Astrocyte (in vitro differentiated cells and primary cell): Measurements from ENCODE around the gene ARNT2. TPM values are rescaled to one million over a fixed set of nuclear protein-coding genes. Genes with fewer than 3 reads are reported as not detected.

Source experiments
- DNase-seq: peaks from one replicate; pipeline ENCODE4 v3.0.0-alpha.2; 2010; ENCODE audit warnings: low read depth
- FAIRE-seq: peaks from 2 replicates; lab custom pipeline; 2011; peaks lifted over from hg19 to GRCh38; lab: Jason Lieb, UNC
- H2AFZ ChIP-seq: 2 replicates; pipeline ENCODE4 v1.6.0; 2012; ENCODE audit warnings: low read depth, low read length, inconsistent platforms
- H3K27ac ChIP-seq: 2 replicates; pipeline ENCODE4 v1.5.1; 2011; ENCODE audit warnings: low read depth, low read length, inconsistent platforms
- H3K27me3 ChIP-seq: 2 replicates; pipeline ENCODE4 v1.6.0; 2011; ENCODE audit warnings: low read length, inconsistent platforms; ENCODE audit not compliant: insufficient read depth
- H3K36me3 ChIP-seq: 2 replicates; pipeline ENCODE4 v1.5.1; 2011; ENCODE audit warnings: low read length, inconsistent platforms; ENCODE audit not compliant: insufficient read depth
- H3K4me1 ChIP-seq: 2 replicates; pipeline ENCODE4 v1.5.1; 2011; ENCODE audit warnings: low read length, inconsistent platforms; ENCODE audit not compliant: insufficient read depth
- H3K4me2 ChIP-seq: 2 replicates; pipeline ENCODE4 v1.6.0; 2012; ENCODE audit warnings: low read length, inconsistent platforms
- H3K4me3 ChIP-seq: 2 replicates; pipeline ENCODE4 v1.5.1; 2011; ENCODE audit warnings: low read depth, mild to moderate bottlenecking, low read length, inconsistent platforms; ENCODE audit not compliant: insufficient read depth
- H3K79me2 ChIP-seq: 2 replicates; pipeline ENCODE4 v1.6.0; 2012; ENCODE audit warnings: mild to moderate bottlenecking, low read length, inconsistent platforms; ENCODE audit not compliant: insufficient read depth
- H3K9ac ChIP-seq: 2 replicates; pipeline ENCODE4 v1.6.0; 2012; ENCODE audit warnings: mild to moderate bottlenecking, low read length, inconsistent platforms
- H3K9me3 ChIP-seq: 2 replicates; pipeline ENCODE4 v1.5.1; 2012; ENCODE audit warnings: low read depth, mild to moderate bottlenecking, low read length, inconsistent platforms; ENCODE audit not compliant: insufficient read depth
- H4K20me1 ChIP-seq: 2 replicates; pipeline ENCODE4 v1.6.0; 2012; ENCODE audit warnings: low read length, inconsistent platforms; ENCODE audit not compliant: insufficient read depth
- H3K27ac Mint-ChIP-seq: one replicate; pipeline ENCODE4 v1.8.0; 2021; ENCODE audit warnings: mild to moderate bottlenecking, mixed read lengths; ENCODE audit not compliant: unreplicated experiment
- H3K27me3 Mint-ChIP-seq: one replicate; pipeline ENCODE4 v1.8.0; 2021; ENCODE audit warnings: low read depth, mixed read lengths; ENCODE audit not compliant: unreplicated experiment
- H3K36me3 Mint-ChIP-seq: one replicate; pipeline ENCODE4 v1.8.0; 2021; ENCODE audit warnings: low read depth, mixed read lengths; ENCODE audit not compliant: unreplicated experiment
- H3K4me1 Mint-ChIP-seq: one replicate; pipeline ENCODE4 v1.8.0; 2021; ENCODE audit warnings: low read depth, mixed read lengths; ENCODE audit not compliant: unreplicated experiment
- H3K4me3 Mint-ChIP-seq: one replicate; pipeline ENCODE4 v1.8.0; 2021; ENCODE audit warnings: mild to moderate bottlenecking, moderate library complexity, mixed read lengths; ENCODE audit not compliant: unreplicated experiment
- H3K9me3 Mint-ChIP-seq: one replicate; pipeline ENCODE4 v1.8.0; 2021; ENCODE audit warnings: mild to moderate bottlenecking, mixed read lengths; ENCODE audit not compliant: unreplicated experiment
- EZH2 ChIP-seq: IDR thresholded peaks from 2 replicates; pipeline ENCODE4 v1.6.1; 2012; ENCODE audit warnings: mild to moderate bottlenecking, low read length, inconsistent platforms; ENCODE audit not compliant: insufficient read depth
- total RNA-seq: library from RNA; stranded (reverse); gene quantifications from 2 replicates; pipeline ENCODE4 v1.2.1, GENCODE V29; 2021
- TF ChIP-seq, protein P1 (sequence below): IDR thresholded peaks from 2 replicates; pipeline ENCODE4 v1.5.1; 2011; ENCODE audit warnings: low read depth, mild to moderate bottlenecking, inconsistent platforms, low read length, moderate library complexity; ENCODE audit not compliant: insufficient read depth

ARNT2 gene
- total RNA-seq, 1 donor from 2014 or later = 3.5 TPM

DNA sequence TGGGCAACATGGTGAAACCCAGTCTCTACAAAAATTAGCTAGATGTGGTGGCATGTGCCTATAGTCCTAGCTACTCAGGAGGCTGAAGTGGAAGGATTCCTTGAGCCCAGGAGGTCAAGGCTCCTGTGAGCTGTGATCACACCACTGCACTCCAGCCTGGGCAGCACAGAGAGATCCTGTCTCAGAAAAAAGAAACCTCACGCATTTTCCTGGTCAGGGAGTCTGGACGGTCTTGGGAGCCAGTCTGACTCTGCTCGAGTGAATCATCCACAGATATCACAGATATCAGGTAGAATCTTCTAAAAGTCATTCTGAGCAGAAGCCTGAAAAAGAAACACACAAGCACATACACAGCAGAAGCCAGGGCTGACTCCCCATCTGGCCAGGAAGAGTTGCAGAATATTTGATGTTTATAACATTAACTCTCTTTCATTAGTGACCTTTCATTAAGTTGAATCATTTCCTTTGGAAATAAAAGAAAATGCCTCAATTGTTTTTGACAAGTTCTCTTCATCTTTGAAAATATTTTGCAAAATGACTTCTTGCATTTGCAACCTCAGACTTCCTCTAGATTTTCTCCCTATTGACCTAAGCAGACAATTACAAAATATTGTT lies 234.5 kb downstream of the ARNT2 start:
- H3K27me3 Mint-ChIP-seq = peaks cover 26% of the 10 kb centered on the region
- peaks cover 3% of the 10 kb centered on the region for H3K36me3 Mint-ChIP-seq
- Histone ChIP-seq H2AFZ (no peak overlapping the region), H3K27me3 (peaks cover 2% of the 10 kb centered on the region), H3K36me3 (no peaks in the 10 kb centered on the region), H3K79me2 (no peaks in the 10 kb centered on the region), H3K4me1 (no peaks in the 10 kb centered on the region), H3K9me3 (no peaks in the 10 kb centered on the region), H3K27ac (no peak overlapping the region), H3K4me3 (no peak overlapping the region), H4K20me1 (no peaks in the 10 kb centered on the region), H3K4me2 (no peak overlapping the region), H3K9ac (no peak overlapping the region)
- no peak for FAIRE-seq
- no peak overlapping the region for H3K27ac Mint-ChIP-seq
- no peak overlapping the region for H3K4me3 Mint-ChIP-seq
- H3K4me1 Mint-ChIP-seq = no peaks in the 10 kb centered on the region
- peaks cover 21% of the 10 kb centered on the region for H3K9me3 Mint-ChIP-seq
- TF ChIP-seq, protein P1, sequence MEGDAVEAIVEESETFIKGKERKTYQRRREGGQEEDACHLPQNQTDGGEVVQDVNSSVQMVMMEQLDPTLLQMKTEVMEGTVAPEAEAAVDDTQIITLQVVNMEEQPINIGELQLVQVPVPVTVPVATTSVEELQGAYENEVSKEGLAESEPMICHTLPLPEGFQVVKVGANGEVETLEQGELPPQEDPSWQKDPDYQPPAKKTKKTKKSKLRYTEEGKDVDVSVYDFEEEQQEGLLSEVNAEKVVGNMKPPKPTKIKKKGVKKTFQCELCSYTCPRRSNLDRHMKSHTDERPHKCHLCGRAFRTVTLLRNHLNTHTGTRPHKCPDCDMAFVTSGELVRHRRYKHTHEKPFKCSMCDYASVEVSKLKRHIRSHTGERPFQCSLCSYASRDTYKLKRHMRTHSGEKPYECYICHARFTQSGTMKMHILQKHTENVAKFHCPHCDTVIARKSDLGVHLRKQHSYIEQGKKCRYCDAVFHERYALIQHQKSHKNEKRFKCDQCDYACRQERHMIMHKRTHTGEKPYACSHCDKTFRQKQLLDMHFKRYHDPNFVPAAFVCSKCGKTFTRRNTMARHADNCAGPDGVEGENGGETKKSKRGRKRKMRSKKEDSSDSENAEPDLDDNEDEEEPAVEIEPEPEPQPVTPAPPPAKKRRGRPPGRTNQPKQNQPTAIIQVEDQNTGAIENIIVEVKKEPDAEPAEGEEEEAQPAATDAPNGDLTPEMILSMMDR = no peak
- TF ChIP-seq EZH2 = no peak
- no peak for DNase-seq

GRCh38 chr15:80639168-80639555 lies 235.0 kb downstream of the ARNT2 start:
- Histone ChIP-seq H3K9ac (no peak overlapping the region), H2AFZ (no peak overlapping the region), H3K79me2 (no peaks in the 10 kb centered on the region), H4K20me1 (no peaks in the 10 kb centered on the region), H3K27me3 (peaks cover 2% of the 10 kb centered on the region), H3K36me3 (no peaks in the 10 kb centered on the region), H3K4me2 (no peak overlapping the region), H3K9me3 (no peaks in the 10 kb centered on the region), H3K27ac (no peak overlapping the region), H3K4me3 (no peak overlapping the region), H3K4me1 (no peaks in the 10 kb centered on the region)
- H3K4me1 Mint-ChIP-seq = no peaks in the 10 kb centered on the region
- peaks cover 21% of the 10 kb centered on the region for H3K9me3 Mint-ChIP-seq
- H3K27me3 Mint-ChIP-seq = peaks cover 25% of the 10 kb centered on the region
- H3K4me3 Mint-ChIP-seq = no peak overlapping the region
- no peak overlapping the region for H3K27ac Mint-ChIP-seq
- FAIRE-seq (no peak), DNase-seq (no peak)
- peaks cover 3% of the 10 kb centered on the region for H3K36me3 Mint-ChIP-seq
- no peak for TF ChIP-seq EZH2
- TF ChIP-seq, protein P1 = no peak

- no peak overlapping the region for H3K9ac ChIP-seq
- H3K9me3 ChIP-seq = no peaks in the 10 kb centered on the region
- H2AFZ ChIP-seq = no peak overlapping the region
- Mint-ChIP-seq H3K4me1 (no peaks in the 10 kb centered on the region), H3K27me3 (peaks cover 16% of the 10 kb centered on the region), H3K27ac (no peak overlapping the region), H3K9me3 (peaks cover 17% of the 10 kb centered on the region), H3K4me3 (no peak overlapping the region), H3K36me3 (no peaks in the 10 kb centered on the region)
- H3K4me2 ChIP-seq = no peak overlapping the region
- DNase-seq (no peak), FAIRE-seq (no peak)
- H3K36me3 ChIP-seq = no peaks in the 10 kb centered on the region
- TF ChIP-seq, protein P1 = no peak
- TF ChIP-seq EZH2 = no peak
- H4K20me1 ChIP-seq = no peaks in the 10 kb centered on the region
- no peaks in the 10 kb centered on the region for H3K79me2 ChIP-seq
- H3K4me3 ChIP-seq = no peak overlapping the region
- peaks cover 2% of the 10 kb centered on the region for H3K27me3 ChIP-seq
- H3K4me1 ChIP-seq = no peaks in the 10 kb centered on the region
- no peak overlapping the region for H3K27ac ChIP-seq
Observed at GRCh38 chr15:80640531-80641121, 236.4 kb downstream of the ARNT2 start.
